ENCODE measurements around the gene RC3H2. TPM values are rescaled to one million over a fixed set of nuclear protein-coding genes. Genes with fewer than 3 reads are reported as not detected.
"Not testable (repeated sequence)": the region's sequence is repeated elsewhere in the genome, so short reads cannot be mapped to it uniquely, and the experiment has no call there.

RC3H2 gene
- total RNA-seq, 3 donors from 2014 or later (not counting 1 experiment from before 2014, with no cell fraction given) = 74.0 to 78.8 (median 77.3) TPM

DNA sequence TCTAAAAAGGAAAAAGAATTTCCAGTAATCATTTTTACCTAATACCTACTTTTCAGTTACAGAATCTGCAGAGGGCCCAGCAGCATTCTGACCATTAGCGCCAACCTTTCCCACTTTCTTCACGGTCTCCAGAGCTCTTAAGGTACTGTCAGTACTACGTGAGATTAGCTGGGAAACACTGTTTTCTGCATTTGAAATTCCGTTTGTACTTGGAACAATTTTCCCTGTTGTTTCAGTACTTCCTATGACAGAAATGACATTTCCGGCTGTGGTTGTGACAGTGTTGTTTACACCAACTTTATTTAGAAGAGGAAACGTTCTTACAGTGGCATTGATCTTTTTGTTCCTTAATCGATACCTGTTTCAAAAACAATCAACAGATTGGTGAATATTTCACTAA is 39.9 kb downstream of the RC3H2 start:
- 97% methylated on average over 5 of the region's 7 CpGs for WGBS (ENCODE audit: insufficient coverage)
- no peaks in the 10 kb centered on the region for H3K4me1 ChIP-seq (ENCODE audit: control insufficient read depth, insufficient read depth, low read length)
- intact Hi-C loops (cut with micrococcal nuclease) = no loop called here
- Mint-ChIP-seq H3K4me3 (no peak overlapping the region), H3K9me3 (no peaks in the 10 kb centered on the region), H3K27ac (peak overlapping the region in 1 of 2 donors; percentile 42), H3K4me1 (no peaks in the 10 kb centered on the region), H3K27me3 (ENCODE audit: low read depth in 2 of 2) (no peaks in the 10 kb centered on the region), H3K36me3 (no peaks in the 10 kb centered on the region)
- no peak for DNase-seq
- TF ChIP-seq, protein P1, sequence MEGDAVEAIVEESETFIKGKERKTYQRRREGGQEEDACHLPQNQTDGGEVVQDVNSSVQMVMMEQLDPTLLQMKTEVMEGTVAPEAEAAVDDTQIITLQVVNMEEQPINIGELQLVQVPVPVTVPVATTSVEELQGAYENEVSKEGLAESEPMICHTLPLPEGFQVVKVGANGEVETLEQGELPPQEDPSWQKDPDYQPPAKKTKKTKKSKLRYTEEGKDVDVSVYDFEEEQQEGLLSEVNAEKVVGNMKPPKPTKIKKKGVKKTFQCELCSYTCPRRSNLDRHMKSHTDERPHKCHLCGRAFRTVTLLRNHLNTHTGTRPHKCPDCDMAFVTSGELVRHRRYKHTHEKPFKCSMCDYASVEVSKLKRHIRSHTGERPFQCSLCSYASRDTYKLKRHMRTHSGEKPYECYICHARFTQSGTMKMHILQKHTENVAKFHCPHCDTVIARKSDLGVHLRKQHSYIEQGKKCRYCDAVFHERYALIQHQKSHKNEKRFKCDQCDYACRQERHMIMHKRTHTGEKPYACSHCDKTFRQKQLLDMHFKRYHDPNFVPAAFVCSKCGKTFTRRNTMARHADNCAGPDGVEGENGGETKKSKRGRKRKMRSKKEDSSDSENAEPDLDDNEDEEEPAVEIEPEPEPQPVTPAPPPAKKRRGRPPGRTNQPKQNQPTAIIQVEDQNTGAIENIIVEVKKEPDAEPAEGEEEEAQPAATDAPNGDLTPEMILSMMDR (IDR thresholded peaks at IDR 0.05) = no peak
- no peaks in the 10 kb centered on the region for H3K27me3 ChIP-seq (ENCODE audit: control insufficient read depth, insufficient read depth, low read length)
- no peak overlapping the region for H3K27ac ChIP-seq (ENCODE audit: low read length)
- no peak overlapping the region for H3K4me3 ChIP-seq (ENCODE audit: low read length)
- no peaks in the 10 kb centered on the region for H3K9me3 ChIP-seq (ENCODE audit: control insufficient read depth, insufficient read depth, low read length)
- H3K36me3 ChIP-seq (ENCODE audit: control insufficient read depth, insufficient read depth, low read length) = peaks cover 7% of the 10 kb centered on the region
- ATAC-seq = no peak

DNA sequence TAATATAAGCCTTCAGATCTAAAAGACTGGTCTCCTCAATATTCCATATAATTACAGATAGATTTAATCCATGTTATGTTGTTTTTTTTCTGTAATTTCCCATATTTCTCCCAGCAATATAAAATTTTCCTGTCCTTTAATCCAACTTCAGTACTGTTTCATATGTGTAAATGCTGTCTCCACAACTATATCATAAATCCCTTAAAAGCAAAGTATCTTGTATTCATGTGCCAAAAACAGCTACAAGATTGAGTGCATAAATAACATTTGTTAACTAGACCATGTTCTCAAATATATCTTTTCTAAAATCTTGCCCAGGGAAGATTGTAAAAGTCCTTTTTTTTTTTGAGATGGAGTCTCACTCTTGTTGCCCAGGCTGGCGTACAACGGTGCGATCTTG is 41.8 kb downstream of the RC3H2 start:
- Histone ChIP-seq H3K9me3 (ENCODE audit: control insufficient read depth, insufficient read depth, low read length) (no peaks in the 10 kb centered on the region), H3K27ac (ENCODE audit: low read length) (no peak overlapping the region), H3K4me3 (ENCODE audit: low read length) (no peak overlapping the region), H3K36me3 (ENCODE audit: control insufficient read depth, insufficient read depth, low read length) (peaks cover 19% of the 10 kb centered on the region), H3K4me1 (ENCODE audit: control insufficient read depth, insufficient read depth, low read length) (no peaks in the 10 kb centered on the region), H3K27me3 (ENCODE audit: control insufficient read depth, insufficient read depth, low read length) (no peaks in the 10 kb centered on the region)
- DNase-seq (no peak), ATAC-seq (no peak)
- intact Hi-C loops (cut with micrococcal nuclease) = no loop called here
- Mint-ChIP-seq H3K9me3 (no peaks in the 10 kb centered on the region), H3K4me3 (no peak overlapping the region), H3K4me1 (no peaks in the 10 kb centered on the region), H3K36me3 (no peaks in the 10 kb centered on the region), H3K27me3 (ENCODE audit: low read depth in 2 of 2) (no peaks in the 10 kb centered on the region), H3K27ac (peak overlapping the region; percentile 41 to 55)
- WGBS (ENCODE audit: insufficient coverage) = 94% methylated on average over 3 of the region's 3 CpGs
- TF ChIP-seq, protein P1 (IDR thresholded peaks at IDR 0.05) = no peak

DNA sequence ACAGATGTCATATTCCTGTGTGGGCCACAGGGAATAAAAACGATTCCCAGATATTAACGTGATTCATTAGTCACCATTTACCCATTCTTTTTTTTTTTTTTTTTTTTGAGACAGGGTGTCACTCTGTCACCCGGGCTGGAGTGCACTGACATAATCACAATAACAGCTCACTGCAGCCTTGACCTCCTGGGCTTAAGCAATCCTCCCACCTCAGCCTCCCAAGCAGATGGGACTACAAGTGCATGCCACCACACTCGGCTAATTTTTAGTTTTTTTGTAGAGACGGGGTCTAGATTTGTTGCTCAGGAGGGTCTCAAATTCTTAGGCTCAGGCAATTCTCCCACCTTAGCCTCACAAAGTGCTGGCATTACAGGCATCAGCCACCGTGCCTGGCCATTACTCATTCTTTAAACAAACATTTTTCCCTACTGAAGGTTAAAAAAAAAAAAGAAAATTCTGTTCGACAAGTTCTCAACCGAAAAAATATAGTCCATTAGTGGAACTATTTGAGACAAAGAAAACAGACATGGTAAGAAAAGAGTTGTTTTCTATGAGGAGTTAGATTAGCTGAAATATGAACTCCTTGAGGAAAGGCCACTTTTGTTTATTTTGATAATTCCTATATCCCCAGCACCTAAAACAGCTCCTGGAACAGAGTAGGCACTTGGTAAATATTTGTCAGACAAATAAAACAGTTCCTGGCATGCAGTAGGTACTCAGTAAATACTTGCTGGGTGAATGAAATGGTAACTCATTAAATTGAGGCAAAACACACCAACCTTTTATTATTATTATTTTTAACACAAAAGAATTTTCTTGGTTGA is 44.6 kb downstream of the RC3H2 start:
- Histone ChIP-seq H3K36me3 (ENCODE audit: control insufficient read depth, insufficient read depth, low read length) (peaks cover 45% of the 10 kb centered on the region), H3K27ac (ENCODE audit: low read length) (no peak overlapping the region), H3K9me3 (ENCODE audit: control insufficient read depth, insufficient read depth, low read length) (no peaks in the 10 kb centered on the region), H3K4me1 (ENCODE audit: control insufficient read depth, insufficient read depth, low read length) (no peaks in the 10 kb centered on the region), H3K27me3 (ENCODE audit: control insufficient read depth, insufficient read depth, low read length) (no peaks in the 10 kb centered on the region), H3K4me3 (ENCODE audit: low read length) (no peak overlapping the region)
- Mint-ChIP-seq H3K4me3 (no peak overlapping the region), H3K27ac (no peak overlapping the region), H3K4me1 (no peaks in the 10 kb centered on the region), H3K27me3 (ENCODE audit: low read depth in 2 of 2) (no peaks in the 10 kb centered on the region), H3K9me3 (no peaks in the 10 kb centered on the region), H3K36me3 (no peaks in the 10 kb centered on the region)
- DNase-seq (no peak), ATAC-seq (no peak)
- TF ChIP-seq, protein P1 (IDR thresholded peaks at IDR 0.05) = no peak
- WGBS (ENCODE audit: insufficient coverage) = 96% methylated on average over 8 of the region's 8 CpGs
- intact Hi-C loops (cut with micrococcal nuclease) = no loop called here

DNA sequence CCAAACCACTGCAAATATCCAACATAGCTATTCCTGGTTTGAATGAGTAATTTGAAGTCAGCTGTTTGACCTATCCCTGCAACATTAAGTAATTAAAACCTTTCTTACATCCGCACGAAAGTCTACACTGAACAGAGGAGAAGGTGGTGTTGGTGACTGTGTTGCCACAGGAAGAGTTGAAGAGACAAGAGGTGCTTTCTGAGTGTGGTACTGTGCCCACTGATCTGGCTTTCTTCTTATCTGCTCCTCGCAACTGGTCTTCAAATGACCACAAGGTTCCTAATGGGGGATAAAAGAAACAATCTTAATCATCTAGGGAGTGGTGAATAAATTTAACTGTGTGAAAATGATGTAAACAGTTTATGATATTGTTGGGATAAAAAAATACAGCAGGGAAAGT is 47.3 kb downstream of the RC3H2 start:
- intact Hi-C loops (cut with micrococcal nuclease) = no loop called here
- ATAC-seq (peak in 1 of 3 donors; percentile 56), DNase-seq (no peak)
- Mint-ChIP-seq H3K4me1 (no peaks in the 10 kb centered on the region), H3K4me3 (no peak overlapping the region), H3K27me3 (ENCODE audit: low read depth in 2 of 2) (no peaks in the 10 kb centered on the region), H3K27ac (no peak overlapping the region), H3K36me3 (peaks cover 7% of the 10 kb centered on the region), H3K9me3 (no peaks in the 10 kb centered on the region)
- no peak overlapping the region for H3K27ac ChIP-seq (ENCODE audit: low read length)
- no peak overlapping the region for H3K4me3 ChIP-seq (ENCODE audit: low read length)
- TF ChIP-seq, protein P1 (IDR thresholded peaks at IDR 0.05) = no peak
- no peaks in the 10 kb centered on the region for H3K9me3 ChIP-seq (ENCODE audit: control insufficient read depth, insufficient read depth, low read length)
- H3K36me3 ChIP-seq (ENCODE audit: control insufficient read depth, insufficient read depth, low read length) = peaks cover 61% of the 10 kb centered on the region
- WGBS (ENCODE audit: insufficient coverage) = 91% methylated on average over 3 of the region's 3 CpGs
- H3K27me3 ChIP-seq (ENCODE audit: control insufficient read depth, insufficient read depth, low read length) = no peaks in the 10 kb centered on the region
- no peaks in the 10 kb centered on the region for H3K4me1 ChIP-seq (ENCODE audit: control insufficient read depth, insufficient read depth, low read length)

DNA sequence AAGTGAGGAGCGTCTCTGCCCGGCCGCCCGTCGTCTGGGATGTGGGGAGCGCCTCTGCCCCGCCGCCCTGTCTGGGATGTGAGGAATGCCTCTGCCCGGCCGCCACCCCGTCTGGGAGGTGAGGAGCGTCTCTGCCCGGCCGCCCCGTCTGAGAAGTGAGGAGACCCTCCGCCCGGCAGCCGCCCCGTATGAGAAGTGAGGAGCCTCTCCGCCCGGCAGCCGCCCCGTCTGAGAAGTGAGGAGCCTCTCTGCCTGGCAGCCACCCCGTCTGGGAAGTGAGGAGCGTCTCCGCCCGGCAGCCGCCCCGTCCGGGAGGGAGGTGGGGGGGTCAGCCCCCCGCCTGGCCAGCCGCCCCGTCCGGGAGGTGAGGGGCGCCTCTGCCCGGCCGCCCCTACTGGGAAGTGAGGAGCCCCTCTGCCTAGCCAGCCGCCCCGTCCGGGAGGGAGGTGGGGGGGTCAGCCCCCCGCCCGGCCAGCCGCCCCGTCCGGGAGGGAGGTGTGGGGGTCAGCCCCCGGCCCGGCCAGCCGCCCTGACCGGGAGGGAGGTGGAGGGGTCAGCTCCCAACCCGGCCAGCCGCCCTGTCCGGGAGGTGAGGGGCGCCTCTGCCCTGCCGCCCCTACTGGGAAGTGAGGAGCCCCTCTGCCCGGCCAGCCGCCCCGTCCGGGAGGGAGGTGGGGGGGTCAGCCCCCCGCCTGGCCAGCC is 52.9 kb downstream of the RC3H2 start:
- DNase-seq; H3K27me3 ChIP-seq (ENCODE audit: control insufficient read depth, insufficient read depth, low read length); H3K27ac Mint-ChIP-seq; ATAC-seq; H3K36me3 Mint-ChIP-seq; H3K4me3 Mint-ChIP-seq; intact Hi-C loops (cut with micrococcal nuclease); H3K27me3 Mint-ChIP-seq (ENCODE audit: low read depth in 2 of 2); H3K27ac ChIP-seq (ENCODE audit: low read length); H3K4me3 ChIP-seq (ENCODE audit: low read length); H3K4me1 Mint-ChIP-seq; H3K9me3 ChIP-seq (ENCODE audit: control insufficient read depth, insufficient read depth, low read length); H3K9me3 Mint-ChIP-seq; H3K4me1 ChIP-seq (ENCODE audit: control insufficient read depth, insufficient read depth, low read length): not testable (repeated sequence)
- WGBS (ENCODE audit: insufficient coverage) = 97% methylated on average over 21 of the region's 59 CpGs
- peaks cover 72% of the 10 kb centered on the region for H3K36me3 ChIP-seq (ENCODE audit: control insufficient read depth, insufficient read depth, low read length)
